Astrocyte (in vitro differentiated cells and primary cell): ENCODE results near the gene PPIAL4G.
"Not testable (repeated sequence)": the region's sequence is repeated elsewhere in the genome, so short reads cannot be mapped to it uniquely, and the experiment has no call there.

ENCODE experiments used
- CTCF ChIP-seq: IDR thresholded peaks from 2 replicates; pipeline ENCODE4 v1.5.1; 2011; ENCODE audit warnings: low read depth, mild to moderate bottlenecking, inconsistent platforms, low read length, moderate library complexity; ENCODE audit not compliant: insufficient read depth
- EZH2 ChIP-seq: IDR thresholded peaks from 2 replicates; pipeline ENCODE4 v1.6.1; 2012; ENCODE audit warnings: mild to moderate bottlenecking, low read length, inconsistent platforms; ENCODE audit not compliant: insufficient read depth

- TF ChIP-seq CTCF, EZH2: not testable (repeated sequence)
These were observed 45.5 kb upstream of the PPIAL4G start for GRCh38 chr1:148528591-148528990.
